A172 (cell line): ENCODE measurements around the gene ZAR1. TPM values are rescaled to one million over a fixed set of nuclear protein-coding genes. Genes with fewer than 3 reads are reported as not detected.
"Not testable (repeated sequence)": the region's sequence is repeated elsewhere in the genome, so short reads cannot be mapped to it uniquely, and the experiment has no call there.

ENCODE experiments used
- DNase-seq: peaks from one replicate; pipeline ENCODE4 v3.0.0-alpha.2; 2015; ENCODE audit warnings: low spot score
- total RNA-seq: library from RNA; depleted of rRNA; stranded (reverse); fragments of >200 nt; shearing (Covaris generic); gene quantifications from 2 replicates; pipeline ENCODE4 v1.2.3, GENCODE V29; 2014; rRNA removed

The ZAR1 gene
- not detected in 2 replicates for total RNA-seq

GRCh38 chr4:48490012-48490679 lies at the start of gene ZAR1:
TSS of gene ZAR1 (plus strand) at chr4:48490252. CDS start at chr4:48490292, 40 bp downstream.
- DNase-seq, result no peak

GRCh38 chr4:48440914-48441313 lies 49.1 kb upstream of the ZAR1 start:
- DNase-seq, result not testable (repeated sequence)

- no peak for DNase-seq
Observed at GRCh38 chr4:48445704-48446103, 44.3 kb upstream of the ZAR1 start.

DNA sequence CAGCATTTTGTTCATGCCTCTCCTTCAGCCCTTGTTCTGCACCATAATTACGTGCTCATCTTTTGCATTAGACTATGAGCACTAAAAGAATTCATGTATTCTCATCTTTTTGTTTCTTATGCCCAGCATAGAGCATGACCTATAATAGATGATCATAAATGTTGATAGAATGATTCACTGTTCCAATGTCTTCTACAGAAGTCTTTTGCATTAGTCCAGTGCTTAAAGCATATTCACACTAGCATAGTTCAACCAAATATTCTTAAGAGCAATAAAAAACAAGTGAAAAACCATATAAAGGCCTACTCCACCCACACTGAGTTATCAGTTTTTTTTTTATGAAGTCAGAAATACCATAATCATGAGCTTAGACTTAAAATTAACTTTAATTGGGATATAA lies 43.4 kb upstream of the ZAR1 start:
- no peak for DNase-seq

GRCh38 chr4:48449151-48449550 lies 40.9 kb upstream of the ZAR1 start:
- DNase-seq, result no peak

DNA sequence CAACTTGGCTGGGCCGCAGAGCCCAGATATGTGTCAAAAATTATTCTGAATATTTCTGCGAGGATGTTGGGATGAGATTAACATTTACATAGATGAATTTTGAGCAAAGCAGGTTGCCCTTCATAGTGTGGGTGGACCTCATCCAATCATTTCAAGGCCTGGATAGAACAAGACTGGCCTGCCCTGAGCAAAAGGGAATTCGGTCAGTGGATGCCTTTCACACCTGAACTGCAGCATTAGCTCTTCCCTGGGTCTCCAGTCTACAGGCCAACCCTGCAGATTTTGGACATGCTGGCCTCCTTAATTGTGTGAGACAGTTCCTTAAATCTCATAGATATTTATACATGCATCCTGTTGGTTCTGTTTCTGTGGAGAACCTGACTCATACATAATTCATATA lies 39.3 kb upstream of the ZAR1 start:
- no peak for DNase-seq

GRCh38 chr4:48451656-48452055 lies 38.4 kb upstream of the ZAR1 start:
- not testable (repeated sequence) for DNase-seq

DNA sequence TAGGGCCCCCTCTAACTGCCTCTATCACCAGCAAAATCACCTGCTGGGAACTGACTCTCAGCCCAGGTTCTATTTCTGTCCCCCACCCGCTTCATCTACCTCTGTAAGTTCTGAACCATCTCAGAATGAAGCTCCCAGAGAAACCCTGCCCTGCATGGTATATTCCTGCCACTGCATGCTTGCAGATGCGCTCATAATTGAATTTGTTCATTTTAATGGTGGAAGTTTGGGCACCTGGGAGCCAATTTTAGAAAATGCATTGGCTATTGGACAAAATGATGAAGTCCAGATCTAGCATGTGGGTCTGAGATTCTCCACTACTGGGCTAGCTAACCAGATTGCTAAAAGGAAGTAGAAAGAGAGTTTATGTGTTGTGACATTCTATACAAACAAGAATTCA lies 35.5 kb upstream of the ZAR1 start:
- no peak for DNase-seq

GRCh38 chr4:48461000-48461399 lies 29.1 kb upstream of the ZAR1 start:
- no peak for DNase-seq

DNA sequence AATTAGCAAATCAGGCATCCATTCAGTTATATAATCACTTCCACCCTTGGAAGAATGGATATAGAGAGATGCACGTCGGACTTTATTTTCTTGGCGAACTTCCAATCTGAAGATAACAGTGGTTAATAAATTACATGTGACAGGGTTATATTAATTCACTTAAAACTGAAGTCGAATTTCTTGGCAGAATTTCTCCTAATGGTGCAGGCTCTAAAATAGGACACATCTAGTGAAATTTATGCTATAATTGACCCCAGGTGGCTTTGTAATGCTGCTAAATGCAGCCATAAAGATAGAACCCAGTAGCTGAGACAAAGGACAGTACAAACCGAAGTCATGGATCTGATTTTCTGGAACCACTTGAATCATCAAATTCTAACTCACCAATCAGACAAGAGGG lies 27.7 kb upstream of the ZAR1 start:
- DNase-seq, result no peak

DNA sequence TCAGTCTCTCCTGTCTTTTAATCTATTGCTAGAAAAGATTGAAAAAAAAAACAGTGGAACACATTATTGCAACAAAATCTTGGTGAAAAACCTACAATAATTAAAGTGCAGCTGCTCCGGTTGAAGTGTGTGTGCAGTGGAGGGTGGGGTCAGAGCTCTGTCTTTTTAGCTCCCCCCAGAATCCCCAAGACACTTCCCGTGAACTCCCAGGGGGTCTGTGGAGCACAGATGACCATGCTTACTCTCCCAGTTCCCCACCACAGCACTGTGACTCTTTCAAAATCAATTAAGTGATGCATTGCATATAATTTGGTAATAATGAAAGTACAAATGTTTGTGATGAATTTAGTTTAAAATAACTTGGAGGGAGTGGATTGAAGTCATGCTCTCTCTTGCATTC lies 22.6 kb upstream of the ZAR1 start:
- no peak for DNase-seq

DNA sequence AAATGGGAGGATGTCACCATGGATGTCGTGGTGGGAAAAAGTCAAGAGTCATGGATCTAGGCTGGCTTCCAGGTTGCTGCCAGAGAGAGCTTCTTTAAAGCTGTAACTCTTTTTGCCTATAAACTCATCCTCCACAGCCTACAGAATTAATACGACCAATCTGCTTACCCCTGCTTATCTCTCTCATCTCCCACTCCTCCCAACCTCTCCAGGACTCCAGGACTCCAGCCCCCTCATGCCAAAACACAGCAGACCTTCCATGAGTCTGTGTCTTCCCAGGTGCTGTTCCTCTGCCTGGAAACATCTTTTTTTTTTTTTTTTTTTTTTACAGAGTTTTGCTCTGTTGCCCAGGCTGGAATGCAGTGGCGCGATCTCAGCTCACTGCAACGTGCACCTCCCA lies 22.2 kb upstream of the ZAR1 start:
- peak; percentile 8 for DNase-seq

DNA sequence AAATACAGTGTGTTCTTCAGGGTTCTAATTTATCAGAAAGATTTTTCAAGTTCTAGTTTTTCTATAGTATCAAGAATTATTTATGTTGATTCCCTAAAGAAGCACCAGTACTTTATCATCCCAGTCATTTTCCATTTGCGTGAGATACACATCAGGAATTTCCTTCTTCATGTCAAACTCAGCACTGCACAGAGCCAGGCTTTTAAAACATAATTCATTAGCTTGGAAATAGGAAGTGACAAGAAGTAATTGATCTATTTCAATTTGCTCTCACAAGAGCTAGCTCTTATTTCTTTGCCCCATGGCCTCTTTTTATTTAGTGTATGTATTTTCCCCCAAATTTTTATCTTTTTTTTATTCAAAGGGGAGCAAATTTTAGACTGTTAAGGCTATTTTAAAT lies 19.9 kb upstream of the ZAR1 start:
- DNase-seq, result no peak

- no peak for DNase-seq
Observed at GRCh38 chr4:48470570-48470969, 19.5 kb upstream of the ZAR1 start.

- no peak for DNase-seq
Observed at GRCh38 chr4:48472794-48473193, 17.3 kb upstream of the ZAR1 start.

- DNase-seq, result no peak
Observed at GRCh38 chr4:48475770-48476169, 14.3 kb upstream of the ZAR1 start.

- no peak for DNase-seq
Observed at GRCh38 chr4:48478273-48478672, 11.8 kb upstream of the ZAR1 start.

DNA sequence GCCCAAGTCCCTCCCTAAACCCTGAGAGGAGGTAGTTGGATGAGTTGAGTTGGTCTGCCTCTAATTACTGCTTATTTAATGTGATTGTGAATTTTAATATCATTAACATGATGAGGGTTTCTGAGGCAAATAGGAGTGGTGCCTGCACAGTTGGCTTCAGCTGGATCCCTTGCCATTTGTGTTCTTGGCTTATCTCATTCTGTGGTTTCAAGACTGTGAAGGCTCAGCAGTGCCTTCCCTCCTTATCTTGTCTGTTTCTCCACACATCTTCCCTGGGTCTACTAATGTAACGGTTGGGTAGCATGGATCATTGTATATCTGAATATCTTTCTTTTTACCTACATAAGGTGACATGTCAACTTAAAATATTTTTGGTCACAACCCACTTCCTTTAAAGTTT lies 8.5 kb upstream of the ZAR1 start:
- no peak for DNase-seq

DNA sequence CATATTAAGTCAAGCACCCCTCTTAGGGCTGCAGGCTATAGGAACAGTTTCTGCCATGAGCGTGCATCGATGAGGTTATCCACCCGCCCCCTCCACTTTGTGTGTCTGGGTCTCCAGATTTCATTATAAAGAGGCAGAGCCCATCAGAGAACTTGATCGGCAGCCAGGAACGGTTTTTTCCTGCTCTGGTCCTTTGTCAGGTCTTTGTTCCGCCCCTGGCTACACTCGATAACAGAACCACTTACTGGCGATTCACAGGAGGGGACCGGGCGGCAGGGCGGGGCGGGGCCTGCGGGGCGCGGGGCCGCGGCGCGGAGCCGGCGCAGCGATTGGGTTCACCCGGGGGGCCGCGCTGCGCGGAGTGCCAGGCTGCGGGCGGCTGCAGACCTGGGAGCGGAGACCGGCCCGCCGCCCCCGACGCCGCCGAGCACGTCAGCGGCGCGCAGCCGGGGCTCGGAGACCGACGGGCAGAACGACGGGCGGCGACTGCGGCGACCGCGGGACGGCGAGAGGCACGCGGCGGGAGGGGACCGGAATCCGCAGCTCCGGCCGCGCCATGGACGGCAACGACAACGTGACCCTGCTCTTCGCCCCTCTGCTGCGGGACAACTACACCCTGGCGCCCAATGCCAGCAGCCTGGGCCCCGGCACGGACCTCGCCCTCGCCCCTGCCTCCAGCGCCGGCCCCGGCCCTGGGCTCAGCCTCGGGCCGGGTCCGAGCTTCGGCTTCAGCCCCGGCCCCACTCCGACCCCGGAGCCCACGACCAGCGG lies 6.9 kb upstream of the ZAR1 start, which contains the start of gene SLC10A4:
TSS of gene SLC10A4 (plus strand) at position 338 of the 771 bp plus-strand sequence. CDS start at position 557, 219 bp downstream.
- no peak for DNase-seq

- DNase-seq, result no peak
Observed at GRCh38 chr4:48483777-48484493, 6.1 kb upstream of the ZAR1 start.

- DNase-seq, result no peak
Observed at GRCh38 chr4:48484494-48485168, 5.4 kb upstream of the ZAR1 start.

- no peak for DNase-seq
Observed at GRCh38 chr4:48489683-48490011, 405 bp upstream of the ZAR1 start.
